Measurements from ENCODE around the gene CHRND. TPM values are rescaled to one million over a fixed set of nuclear protein-coding genes. Genes with fewer than 3 reads are reported as not detected.

CHRND gene
- polyA plus RNA-seq, 3 donors: not detected

- no peaks in the 10 kb centered on the region for H3K4me1 ChIP-seq (ENCODE audit: control insufficient read depth in 1 of 2, insufficient read depth in 2 of 2, low read length in 2 of 2)
- H3K9ac ChIP-seq (ENCODE audit: insufficient read depth, low read length, poor library complexity, severe bottlenecking): no peak overlapping the region
- H3K9me3 ChIP-seq (replicated peaks in 1 of 2; ENCODE audit: control insufficient read depth in 1 of 2, insufficient read depth in 1 of 2, low read length in 2 of 2): no peaks in the 10 kb centered on the region
- Mint-ChIP-seq H3K4me1 (no peaks in the 10 kb centered on the region), H3K36me3 (peaks cover 77 to 98% of the 10 kb centered on the region in 2 donors), H3K4me3 (no peak overlapping the region), H3K9me3 (peaks cover 0 to 1% (median 0%) of the 10 kb centered on the region in 7 donors), H3K27me3 (ENCODE audit: low read depth in 3 of 3) (no peaks in the 10 kb centered on the region), H3K27ac (peak overlapping the region in 1 of 7 donors; percentile 38)
- no peaks in the 10 kb centered on the region for H3K79me2 ChIP-seq (ENCODE audit: insufficient read depth, low read length)
- no peak overlapping the region for H2AFZ ChIP-seq (ENCODE audit: insufficient read depth, low read depth, low read length, poor library complexity, severe bottlenecking)
- no peak overlapping the region for H3K27ac ChIP-seq (ENCODE audit: low read depth in 1 of 2, low read length in 2 of 2)
- 93% methylated on average over 5 of the region's 8 CpGs for WGBS (ENCODE audit: insufficient coverage)
- H3K4me3 ChIP-seq (replicated peaks in 1 of 3; ENCODE audit: low read depth in 2 of 3, low read length in 3 of 3): no peak overlapping the region
- DNase-seq: no peak
- TF ChIP-seq CTCF (IDR thresholded peaks at IDR 0.05): no peak
- H3K27me3 ChIP-seq (ENCODE audit: control insufficient read depth in 2 of 2, insufficient read depth in 2 of 2, low read length in 2 of 2): no peaks in the 10 kb centered on the region
- H3K36me3 ChIP-seq (replicated peaks in 1 of 2; ENCODE audit: control insufficient read depth in 1 of 2, insufficient read depth in 2 of 2, low read length in 2 of 2): peaks cover 70 to 99% of the 10 kb centered on the region in 2 donors
- intact Hi-C loops (cut with micrococcal nuclease): no loop called here
- H4K20me1 ChIP-seq (ENCODE audit: insufficient read depth, low read length): peaks cover 30% of the 10 kb centered on the region
- no peak overlapping the region for H3K4me2 ChIP-seq (replicated peaks; ENCODE audit: extremely low read depth, low read length, poor library complexity, severe bottlenecking)
Measured at GRCh38 chr2:232573771-232574435, 47.9 kb downstream of the CHRND start.

DNA sequence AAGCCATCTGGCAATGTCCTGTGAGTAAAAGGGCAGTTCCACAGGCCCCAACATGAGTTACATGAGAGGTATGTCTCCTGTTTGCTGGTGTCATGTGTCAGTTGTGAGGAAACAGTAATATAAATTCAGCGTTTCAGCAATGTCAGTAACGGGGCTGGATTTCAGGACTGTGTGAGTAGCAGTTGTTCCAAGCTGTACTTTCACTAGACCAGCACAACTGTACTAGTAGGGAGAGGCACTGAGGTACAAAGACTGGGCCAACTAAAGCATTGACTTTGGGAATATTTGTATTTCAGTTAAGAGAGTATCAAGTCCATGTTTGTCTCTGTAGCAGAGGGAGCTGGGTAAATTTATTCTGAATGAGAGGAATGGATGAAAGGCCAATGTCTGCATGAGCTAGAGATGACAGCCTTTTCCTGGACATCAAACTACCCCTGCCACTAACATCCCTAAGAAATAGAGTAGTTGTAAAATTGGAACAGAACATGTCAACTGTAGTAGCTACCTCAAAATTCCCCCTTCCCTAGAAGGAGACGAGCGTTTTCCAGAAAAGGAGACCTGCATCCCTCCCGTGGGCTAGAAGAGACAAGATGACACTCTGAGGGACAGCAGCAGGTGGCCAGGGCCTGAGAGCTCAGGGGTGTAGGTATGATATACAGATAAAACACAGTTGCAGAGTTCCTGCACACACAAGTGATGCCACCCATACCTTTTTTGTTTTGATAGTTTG is 48.9 kb downstream of the CHRND start:
- no peak overlapping the region for H3K27ac Mint-ChIP-seq
- Histone ChIP-seq H3K27ac (ENCODE audit: low read depth in 1 of 2, low read length in 2 of 2) (no peak overlapping the region), H3K4me2 (replicated peaks; ENCODE audit: extremely low read depth, low read length, poor library complexity, severe bottlenecking) (no peak overlapping the region), H3K27me3 (ENCODE audit: control insufficient read depth in 2 of 2, insufficient read depth in 2 of 2, low read length in 2 of 2) (no peaks in the 10 kb centered on the region), H3K4me1 (ENCODE audit: control insufficient read depth in 1 of 2, insufficient read depth in 2 of 2, low read length in 2 of 2) (no peaks in the 10 kb centered on the region), H3K79me2 (ENCODE audit: insufficient read depth, low read length) (no peaks in the 10 kb centered on the region), H3K36me3 (replicated peaks in 1 of 2; ENCODE audit: control insufficient read depth in 1 of 2, insufficient read depth in 2 of 2, low read length in 2 of 2) (peaks cover 68 to 99% of the 10 kb centered on the region in 2 donors), H2AFZ (ENCODE audit: insufficient read depth, low read depth, low read length, poor library complexity, severe bottlenecking) (no peak overlapping the region), H4K20me1 (ENCODE audit: insufficient read depth, low read length) (peaks cover 21% of the 10 kb centered on the region), H3K9me3 (replicated peaks in 1 of 2; ENCODE audit: control insufficient read depth in 1 of 2, insufficient read depth in 1 of 2, low read length in 2 of 2) (no peaks in the 10 kb centered on the region), H3K9ac (ENCODE audit: insufficient read depth, low read length, poor library complexity, severe bottlenecking) (no peak overlapping the region), H3K4me3 (replicated peaks in 1 of 3; ENCODE audit: low read depth in 2 of 3, low read length in 3 of 3) (no peak overlapping the region)
- no CpG with 5 or more reads among the region's 5 CpGs for WGBS (ENCODE audit: insufficient coverage)
- H3K27me3 Mint-ChIP-seq (ENCODE audit: low read depth in 3 of 3): no peaks in the 10 kb centered on the region
- no peak for DNase-seq
- H3K9me3 Mint-ChIP-seq: peaks cover 0 to 1% (median 0%) of the 10 kb centered on the region in 7 donors
- intact Hi-C loops (cut with micrococcal nuclease): no loop called here
- no peak for TF ChIP-seq CTCF (IDR thresholded peaks at IDR 0.05)
- no peaks in the 10 kb centered on the region for H3K4me1 Mint-ChIP-seq
- no peak overlapping the region for H3K4me3 Mint-ChIP-seq
- H3K36me3 Mint-ChIP-seq: peaks cover 71 to 96% of the 10 kb centered on the region in 2 donors
